Measurements from ENCODE around the gene COL5A1. TPM values are rescaled to one million over a fixed set of nuclear protein-coding genes. Genes with fewer than 3 reads are reported as not detected.
A peak's percentile ranks its signal among the peaks of the same experiment; 100 is the strongest.

Gene COL5A1
- total RNA-seq, 1 experiment from 2014 or later, result 9.5 TPM

DNA sequence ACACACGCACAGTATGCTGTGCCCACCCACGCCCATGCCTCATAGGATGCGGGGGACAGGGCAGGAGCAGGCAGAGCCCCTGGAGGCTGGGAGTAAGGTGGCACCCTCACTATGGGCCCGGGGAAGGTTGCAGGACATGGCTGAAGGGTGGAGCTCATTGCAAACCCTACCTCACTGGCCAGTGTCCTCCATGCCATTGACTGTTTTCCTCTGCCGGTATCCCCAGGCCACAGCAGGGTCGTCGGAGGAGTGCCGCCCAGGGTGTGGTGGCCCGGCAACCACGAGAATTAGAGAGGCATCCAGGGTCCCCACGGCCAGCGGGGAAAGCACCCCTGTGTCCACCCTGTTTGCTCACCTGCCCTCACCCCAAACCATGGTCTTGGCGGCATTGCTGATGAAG lies 179.3 kb downstream of the COL5A1 start:
- TF ChIP-seq, protein P1, sequence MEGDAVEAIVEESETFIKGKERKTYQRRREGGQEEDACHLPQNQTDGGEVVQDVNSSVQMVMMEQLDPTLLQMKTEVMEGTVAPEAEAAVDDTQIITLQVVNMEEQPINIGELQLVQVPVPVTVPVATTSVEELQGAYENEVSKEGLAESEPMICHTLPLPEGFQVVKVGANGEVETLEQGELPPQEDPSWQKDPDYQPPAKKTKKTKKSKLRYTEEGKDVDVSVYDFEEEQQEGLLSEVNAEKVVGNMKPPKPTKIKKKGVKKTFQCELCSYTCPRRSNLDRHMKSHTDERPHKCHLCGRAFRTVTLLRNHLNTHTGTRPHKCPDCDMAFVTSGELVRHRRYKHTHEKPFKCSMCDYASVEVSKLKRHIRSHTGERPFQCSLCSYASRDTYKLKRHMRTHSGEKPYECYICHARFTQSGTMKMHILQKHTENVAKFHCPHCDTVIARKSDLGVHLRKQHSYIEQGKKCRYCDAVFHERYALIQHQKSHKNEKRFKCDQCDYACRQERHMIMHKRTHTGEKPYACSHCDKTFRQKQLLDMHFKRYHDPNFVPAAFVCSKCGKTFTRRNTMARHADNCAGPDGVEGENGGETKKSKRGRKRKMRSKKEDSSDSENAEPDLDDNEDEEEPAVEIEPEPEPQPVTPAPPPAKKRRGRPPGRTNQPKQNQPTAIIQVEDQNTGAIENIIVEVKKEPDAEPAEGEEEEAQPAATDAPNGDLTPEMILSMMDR (conservative IDR thresholded peaks at IDR 0.05), result no peak
- H3K36me3 Mint-ChIP-seq (ENCODE audit: insufficient read depth in 1 of 3, low read depth in 3 of 3), result 0 out of 7 replicates have a peak, but pooled peaks cover 0 to 2% (median 0%) of the 10 kb centered on the region in 3 experiments
- no peak overlapping the region for H2BK5ac ChIP-seq (ENCODE audit: insufficient read length, low read length)
- no peak overlapping the region for H3K18ac ChIP-seq (ENCODE audit: insufficient read length, low read depth, low read length)
- H3K23ac ChIP-seq (ENCODE audit: insufficient read length, low read depth, low read length), result no peak overlapping the region
- WGBS (ENCODE audit: extremely low coverage, insufficient read length, low lambda C conversion rate), result no CpG with 5 or more reads among the region's 13 CpGs
- H3K9ac ChIP-seq (ENCODE audit: extremely low read depth, insufficient read length, low read length), result no peak overlapping the region
- H3K4me1 Mint-ChIP-seq, result no peaks in the 10 kb centered on the region
- no peaks in the 10 kb centered on the region for H4K20me1 ChIP-seq (ENCODE audit: control insufficient read depth, insufficient read depth, insufficient read length)
- no peak overlapping the region for H4K8ac ChIP-seq (replicated peaks; ENCODE audit: insufficient read length, low read depth, low read length)
- no peak overlapping the region for H2BK15ac ChIP-seq (ENCODE audit: low read depth, low read length)
- no peak overlapping the region for H2AFZ ChIP-seq (ENCODE audit: low read length)
- no peak overlapping the region for H4K5ac ChIP-seq (ENCODE audit: insufficient read length, low read depth, low read length)
- no peak overlapping the region for H3K4me2 ChIP-seq (ENCODE audit: insufficient read depth, insufficient read length, low read length)
- H3K79me2 ChIP-seq (ENCODE audit: insufficient read depth, low read length), result no peaks in the 10 kb centered on the region
- H2BK120ac ChIP-seq (ENCODE audit: low read depth, low read length, poor library complexity, severe bottlenecking), result no peak overlapping the region
- H3K4ac ChIP-seq (ENCODE audit: low read depth, low read length), result no peak overlapping the region
- no peak overlapping the region for H3K27ac ChIP-seq (ENCODE audit: insufficient read length, low read depth, low read length)
- no peaks in the 10 kb centered on the region for H3K23me2 ChIP-seq (ENCODE audit: insufficient read length, low read depth, low read length, poor library complexity, severe bottlenecking)
- H3K79me1 ChIP-seq (ENCODE audit: insufficient read depth, low read depth, low read length, poor library complexity, severe bottlenecking), result no peaks in the 10 kb centered on the region
- no peaks in the 10 kb centered on the region for H3K4me1 ChIP-seq (ENCODE audit: insufficient read depth, low read length)
- DNase-seq, result no peak
- no peak overlapping the region for H2BK12ac ChIP-seq (ENCODE audit: insufficient read length, low read depth, low read length)
- H3K14ac ChIP-seq (ENCODE audit: insufficient read depth, low read length), result no peak overlapping the region; the same call in 1 of the 2 replicates
- no peak overlapping the region for H3K4me3 Mint-ChIP-seq
- H3K27me3 ChIP-seq (ENCODE audit: insufficient read depth, low read length), result no peaks in the 10 kb centered on the region
- H2BK20ac ChIP-seq (ENCODE audit: low read depth, low read length, poor library complexity, severe bottlenecking), result no peak overlapping the region
- no peak overlapping the region for H4K91ac ChIP-seq (ENCODE audit: insufficient read length, low read depth, low read length)
- H3K27me3 Mint-ChIP-seq (ENCODE audit: low read depth), result no peaks in the 10 kb centered on the region; the same call in 1 of the 2 replicates
- H3K56ac ChIP-seq (ENCODE audit: insufficient read length, low read depth, low read length), result no peak overlapping the region
- no peaks in the 10 kb centered on the region for H3K9me3 Mint-ChIP-seq
- H2AK5ac ChIP-seq (ENCODE audit: insufficient read length, low read length), result no peak overlapping the region
- H3K27ac Mint-ChIP-seq, result peak overlapping the region in 1 of 3 experiments; percentile 84; a peak in 2 of 7 replicates
- H3K9me3 ChIP-seq (ENCODE audit: control insufficient read depth, low read depth, low read length), result no peaks in the 10 kb centered on the region
- H3T11ph ChIP-seq (ENCODE audit: low read length), result no peak overlapping the region
